ENCODE measurements around the gene OR1F1. TPM values are rescaled to one million over a fixed set of nuclear protein-coding genes. Genes with fewer than 3 reads are reported as not detected.
"Not testable (repeated sequence)": the region's sequence is repeated elsewhere in the genome, so short reads cannot be mapped to it uniquely, and the experiment has no call there.

The OR1F1 gene
- not detected in 2 replicates for total RNA-seq

GRCh38 chr16:3187798-3188674 lies at the start of gene OR1F1:
Gene OR1F1 (plus strand): TSS chr16:3188204.
- DNase-seq, result peak; percentile 31

GRCh38 chr16:3138342-3138741 lies 49.7 kb upstream of the OR1F1 start:
- no peak for DNase-seq

GRCh38 chr16:3138823-3139426 lies 49.1 kb upstream of the OR1F1 start:
- no peak for DNase-seq

GRCh38 chr16:3139561-3139960 lies 48.4 kb upstream of the OR1F1 start:
- not testable (repeated sequence) for DNase-seq

- DNase-seq, result no peak
These were observed 47.2 kb upstream of the OR1F1 start for GRCh38 chr16:3140603-3141427.

- DNase-seq, result no peak
These were observed 46.2 kb upstream of the OR1F1 start for GRCh38 chr16:3141781-3142311.

- DNase-seq, result no peak
These were observed 45.7 kb upstream of the OR1F1 start for GRCh38 chr16:3142327-3142726.

GRCh38 chr16:3142770-3143169 lies 45.2 kb upstream of the OR1F1 start:
- no peak for DNase-seq

GRCh38 chr16:3143189-3143588 lies 44.8 kb upstream of the OR1F1 start:
- no peak for DNase-seq

GRCh38 chr16:3143598-3144320 lies 44.2 kb upstream of the OR1F1 start:
- no peak for DNase-seq

GRCh38 chr16:3144321-3144983 lies 43.6 kb upstream of the OR1F1 start:
- DNase-seq, result no peak

- no peak for DNase-seq
These were observed 42.9 kb upstream of the OR1F1 start for GRCh38 chr16:3145151-3145550.

- DNase-seq, result no peak
These were observed 42.3 kb upstream of the OR1F1 start for GRCh38 chr16:3145660-3146059.

- DNase-seq, result no peak
These were observed 40.8 kb upstream of the OR1F1 start for GRCh38 chr16:3147046-3147756.

- no peak for DNase-seq
These were observed 40.3 kb upstream of the OR1F1 start for GRCh38 chr16:3147757-3148104.

- DNase-seq, result no peak
These were observed 39.5 kb upstream of the OR1F1 start for GRCh38 chr16:3148256-3149192.

- DNase-seq, result no peak
These were observed 38.8 kb upstream of the OR1F1 start for GRCh38 chr16:3149193-3149530.

GRCh38 chr16:3149630-3150345 lies 38.2 kb upstream of the OR1F1 start:
- DNase-seq, result peak; percentile 82
